Esophagus muscularis mucosa (tissue), 4 donors: ENCODE data around the gene SPDEF.

Source experiments
- CTCF ChIP-seq, 3 experiments: fragments of 200-600 bp in 2 of 3; fragments of 450-650 bp in 1 of 3; sonication (generic) in 2 of 3; IDR thresholded peaks; one replicate each; pipeline ENCODE4 v1.5.1; 2017 to 2019; ENCODE audit warnings: antibody characterized with exemption in 3 of 3, mild to moderate bottlenecking in 2 of 3, moderate library complexity in 1 of 3
- EP300 ChIP-seq: sonication (generic); formaldehyde crosslinking; IDR thresholded peaks from one replicate; pipeline ENCODE4 v1.6.1; 2017; ENCODE audit warnings: antibody characterized with exemption
- POLR2A ChIP-seq: fragments of 450-650 bp; IDR thresholded peaks from one replicate; pipeline ENCODE4 v1.6.1; 2017; ENCODE audit warnings: antibody characterized with exemption, moderate library complexity, mild to moderate bottlenecking, low read depth

- no peak for TF ChIP-seq POLR2A
- TF ChIP-seq CTCF (IDR thresholded peaks at IDR 0.05): no peak
- no peak for TF ChIP-seq EP300
Measured at GRCh38 chr6:34544052-34544604, 12.0 kb downstream of the SPDEF start.
